ENCODE results near the gene COLGALT1. TPM values are rescaled to one million over a fixed set of nuclear protein-coding genes. Genes with fewer than 3 reads are reported as not detected.
A peak's percentile ranks its signal among the peaks of the same experiment; 100 is the strongest.

COLGALT1 gene
- total RNA-seq, 1 donor from 2014 or later = 38.4 TPM

DNA sequence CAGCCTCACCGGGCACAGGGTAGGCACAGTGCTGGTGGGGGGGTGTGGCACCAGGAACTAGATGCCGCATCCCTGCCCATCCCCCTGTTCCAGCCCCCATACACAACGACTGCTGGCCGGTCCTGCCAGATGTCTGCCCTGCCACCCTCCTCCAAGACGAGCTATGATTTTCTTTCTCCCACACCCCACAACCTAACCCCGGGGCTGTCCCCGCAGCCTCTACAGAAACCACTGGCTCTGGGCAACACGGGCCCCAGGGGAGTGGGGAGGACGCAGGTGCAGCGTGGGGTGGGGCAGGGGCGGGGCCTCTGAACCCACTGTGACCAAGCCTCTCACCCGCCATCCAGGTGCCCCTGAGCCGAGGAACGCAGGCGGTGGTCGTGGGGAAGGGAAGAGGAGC lies 28.5 kb upstream of the COLGALT1 start:
- Histone ChIP-seq H3K4me2 (no peak overlapping the region), H3K9ac (no peak overlapping the region), H3F3A (ENCODE audit: low read depth) (no peaks in the 10 kb centered on the region), H3K9me3 (ENCODE audit: low read depth) (no peaks in the 10 kb centered on the region), H3K4me3 (no peak overlapping the region), H2AFZ (replicated peaks) (no peak overlapping the region), H3K27me3 (no peaks in the 10 kb centered on the region), H3K4me1 (no peaks in the 10 kb centered on the region), H3K36me3 (no peaks in the 10 kb centered on the region), H3K79me2 (ENCODE audit: low read depth) (no peaks in the 10 kb centered on the region), H3K27ac (no peak overlapping the region), H4K20me1 (ENCODE audit: low read depth) (no peaks in the 10 kb centered on the region)
- Mint-ChIP-seq H3K4me3 (no peak overlapping the region), H3K9me3 (peaks cover 4% of the 10 kb centered on the region), H3K27ac (no peak overlapping the region), H3K36me3 (no peaks in the 10 kb centered on the region), H3K27me3 (ENCODE audit: insufficient read depth, low read depth) (peaks cover 11% of the 10 kb centered on the region), H3K4me1 (no peaks in the 10 kb centered on the region)
- DNase-seq (ENCODE audit: low spot score) = no peak
- TF ChIP-seq, protein P1, sequence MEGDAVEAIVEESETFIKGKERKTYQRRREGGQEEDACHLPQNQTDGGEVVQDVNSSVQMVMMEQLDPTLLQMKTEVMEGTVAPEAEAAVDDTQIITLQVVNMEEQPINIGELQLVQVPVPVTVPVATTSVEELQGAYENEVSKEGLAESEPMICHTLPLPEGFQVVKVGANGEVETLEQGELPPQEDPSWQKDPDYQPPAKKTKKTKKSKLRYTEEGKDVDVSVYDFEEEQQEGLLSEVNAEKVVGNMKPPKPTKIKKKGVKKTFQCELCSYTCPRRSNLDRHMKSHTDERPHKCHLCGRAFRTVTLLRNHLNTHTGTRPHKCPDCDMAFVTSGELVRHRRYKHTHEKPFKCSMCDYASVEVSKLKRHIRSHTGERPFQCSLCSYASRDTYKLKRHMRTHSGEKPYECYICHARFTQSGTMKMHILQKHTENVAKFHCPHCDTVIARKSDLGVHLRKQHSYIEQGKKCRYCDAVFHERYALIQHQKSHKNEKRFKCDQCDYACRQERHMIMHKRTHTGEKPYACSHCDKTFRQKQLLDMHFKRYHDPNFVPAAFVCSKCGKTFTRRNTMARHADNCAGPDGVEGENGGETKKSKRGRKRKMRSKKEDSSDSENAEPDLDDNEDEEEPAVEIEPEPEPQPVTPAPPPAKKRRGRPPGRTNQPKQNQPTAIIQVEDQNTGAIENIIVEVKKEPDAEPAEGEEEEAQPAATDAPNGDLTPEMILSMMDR (IDR thresholded peaks at IDR 0.05) = no peak
- TF ChIP-seq EZH2 (IDR thresholded peaks at IDR 0.05) = no peak
- TF ChIP-seq EZH2phosphoT487 (IDR thresholded peaks at IDR 0.05) = no peak

DNA sequence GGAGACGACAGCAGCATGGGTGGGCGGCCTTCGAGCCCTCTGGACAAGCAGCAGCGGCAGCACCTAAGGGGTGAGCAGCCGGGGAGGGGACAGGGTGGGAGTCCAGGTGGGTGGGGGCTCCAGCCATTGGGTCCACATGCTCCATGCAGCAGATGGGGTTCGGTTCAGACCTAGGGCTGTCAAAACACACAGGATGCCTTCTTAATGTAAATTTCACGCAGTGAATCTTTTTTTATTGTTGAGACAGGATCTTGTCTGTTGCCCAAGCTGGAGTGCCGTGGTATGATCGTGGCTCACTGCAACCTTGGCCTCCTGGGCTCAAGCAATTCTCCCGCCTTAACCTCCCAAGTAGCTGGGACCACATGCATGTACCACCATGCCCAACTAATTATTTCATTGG lies 28.1 kb upstream of the COLGALT1 start:
- Histone ChIP-seq H3K79me2 (ENCODE audit: low read depth) (no peaks in the 10 kb centered on the region), H3K4me2 (no peak overlapping the region), H4K20me1 (ENCODE audit: low read depth) (no peaks in the 10 kb centered on the region), H3K27ac (no peak overlapping the region), H3F3A (ENCODE audit: low read depth) (no peaks in the 10 kb centered on the region), H2AFZ (replicated peaks) (no peak overlapping the region), H3K4me3 (no peak overlapping the region), H3K36me3 (no peaks in the 10 kb centered on the region), H3K9ac (no peak overlapping the region), H3K27me3 (no peaks in the 10 kb centered on the region), H3K4me1 (no peaks in the 10 kb centered on the region), H3K9me3 (ENCODE audit: low read depth) (no peaks in the 10 kb centered on the region)
- no peaks in the 10 kb centered on the region for H3K4me1 Mint-ChIP-seq
- DNase-seq (ENCODE audit: low spot score) = no peak
- peaks cover 11% of the 10 kb centered on the region for H3K27me3 Mint-ChIP-seq (ENCODE audit: insufficient read depth, low read depth)
- TF ChIP-seq, protein P1 (IDR thresholded peaks at IDR 0.05) = no peak
- TF ChIP-seq EZH2 (IDR thresholded peaks at IDR 0.05) (no peak), EZH2phosphoT487 (IDR thresholded peaks at IDR 0.05) (no peak)
- H3K27ac Mint-ChIP-seq = no peak overlapping the region
- no peak overlapping the region for H3K4me3 Mint-ChIP-seq
- no peaks in the 10 kb centered on the region for H3K36me3 Mint-ChIP-seq
- H3K9me3 Mint-ChIP-seq = peaks cover 4% of the 10 kb centered on the region

DNA sequence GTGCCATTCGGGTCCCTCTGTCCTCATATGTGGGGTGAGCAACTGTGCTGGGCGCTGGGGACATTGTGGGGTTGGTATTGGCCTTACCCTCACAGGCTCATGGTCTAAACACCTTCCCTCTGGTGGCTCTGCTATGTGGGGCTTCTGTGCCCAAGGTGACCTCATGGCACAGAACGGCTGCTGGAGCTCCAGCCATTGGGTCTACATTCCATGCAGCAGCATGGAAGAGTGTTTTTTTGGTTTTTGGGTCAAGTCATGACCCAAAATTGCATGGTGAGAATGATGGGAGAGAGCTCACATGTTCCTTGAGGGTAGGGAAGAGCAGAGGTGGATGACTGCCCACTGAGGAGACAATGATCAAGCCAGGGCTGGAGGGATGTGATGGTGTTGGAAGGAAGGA lies 26.8 kb upstream of the COLGALT1 start:
- no peaks in the 10 kb centered on the region for H3K79me2 ChIP-seq (ENCODE audit: low read depth)
- H3F3A ChIP-seq (ENCODE audit: low read depth) = no peaks in the 10 kb centered on the region
- H3K4me1 ChIP-seq = no peaks in the 10 kb centered on the region
- Mint-ChIP-seq H3K36me3 (no peaks in the 10 kb centered on the region), H3K27me3 (ENCODE audit: insufficient read depth, low read depth) (peaks cover 11% of the 10 kb centered on the region), H3K4me1 (no peaks in the 10 kb centered on the region), H3K9me3 (peaks cover 4% of the 10 kb centered on the region), H3K27ac (peak overlapping the region; percentile 2), H3K4me3 (no peak overlapping the region)
- H4K20me1 ChIP-seq (ENCODE audit: low read depth) = no peaks in the 10 kb centered on the region
- H3K27ac ChIP-seq = no peak overlapping the region
- H3K9me3 ChIP-seq (ENCODE audit: low read depth) = no peaks in the 10 kb centered on the region
- H3K36me3 ChIP-seq = no peaks in the 10 kb centered on the region
- no peak overlapping the region for H3K9ac ChIP-seq
- TF ChIP-seq, protein P1 (IDR thresholded peaks at IDR 0.05) = no peak
- TF ChIP-seq EZH2phosphoT487 (IDR thresholded peaks at IDR 0.05) = no peak
- no peak for TF ChIP-seq EZH2 (IDR thresholded peaks at IDR 0.05)
- no peak overlapping the region for H2AFZ ChIP-seq (replicated peaks)
- no peak overlapping the region for H3K4me3 ChIP-seq
- H3K27me3 ChIP-seq = no peaks in the 10 kb centered on the region
- no peak overlapping the region for H3K4me2 ChIP-seq
- DNase-seq (ENCODE audit: low spot score) = no peak

Measured in neural progenitor cell (in vitro differentiated cells).